A549 (cell line): ENCODE results near the gene HINT2.
A peak's percentile ranks its signal among the peaks of the same experiment; 100 is the strongest.

Source experiments
- BHLHE40 ChIP-seq: IDR thresholded peaks from 2 replicates; pipeline ENCODE4 v1.6.1; 2012; ENCODE audit warnings: low read depth, low read length, inconsistent platforms
- CTCF ChIP-seq: fragments of >200 bp; sonication (Bioruptor Twin); formaldehyde crosslinking; IDR thresholded peaks from 3 replicates; pipeline ENCODE4 v1.5.1; 2016
- KDM1A ChIP-seq: fragments of 200-600 bp; sonication (generic); IDR thresholded peaks from 2 replicates; pipeline ENCODE4 v1.6.1; 2016; ENCODE audit warnings: low read depth, mild to moderate bottlenecking
- TF ChIP-seq, protein P1 (sequence below): IDR thresholded peaks from 2 replicates; pipeline ENCODE4 v1.6.1; 2012

GRCh38 chr9:35826071-35826701, 11.3 kb upstream of the HINT2 start:
- TF ChIP-seq, protein P1, sequence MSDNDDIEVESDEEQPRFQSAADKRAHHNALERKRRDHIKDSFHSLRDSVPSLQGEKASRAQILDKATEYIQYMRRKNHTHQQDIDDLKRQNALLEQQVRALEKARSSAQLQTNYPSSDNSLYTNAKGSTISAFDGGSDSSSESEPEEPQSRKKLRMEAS: no peak
- TF ChIP-seq KDM1A (no peak), BHLHE40 (no peak), CTCF (peak; percentile 67)
